ENCODE data around the gene HIPK2.

Gene HIPK2

GRCh38 chr7:139752604-139753003 lies 25.2 kb downstream of the HIPK2 start:
- no peak for DNase-seq (ENCODE audit: low spot score)

- DNase-seq (ENCODE audit: low spot score), result no peak
These were observed 25.6 kb downstream of the HIPK2 start for GRCh38 chr7:139752148-139752547.

- DNase-seq (ENCODE audit: low spot score), result no peak
These were observed 27.2 kb downstream of the HIPK2 start for GRCh38 chr7:139750459-139751095.

- DNase-seq (ENCODE audit: low spot score), result no peak
These were observed 28.3 kb downstream of the HIPK2 start for GRCh38 chr7:139749545-139749944.

GRCh38 chr7:139748941-139749340 lies 28.9 kb downstream of the HIPK2 start:
- DNase-seq (ENCODE audit: low spot score), result no peak

GRCh38 chr7:139748373-139748765 lies 29.4 kb downstream of the HIPK2 start:
- no peak for DNase-seq (ENCODE audit: low spot score)

GRCh38 chr7:139747662-139748372 lies 30.0 kb downstream of the HIPK2 start:
- DNase-seq (ENCODE audit: low spot score), result no peak

- no peak for DNase-seq (ENCODE audit: low spot score)
These were observed 31.1 kb downstream of the HIPK2 start for GRCh38 chr7:139746652-139747051.

- no peak for DNase-seq (ENCODE audit: low spot score)
These were observed 32.1 kb downstream of the HIPK2 start for GRCh38 chr7:139745678-139746143.

GRCh38 chr7:139744768-139745677 lies 32.8 kb downstream of the HIPK2 start:
- DNase-seq (ENCODE audit: low spot score), result no peak

GRCh38 chr7:139743967-139744767 lies 33.6 kb downstream of the HIPK2 start:
- no peak for DNase-seq (ENCODE audit: low spot score)

- no peak for DNase-seq (ENCODE audit: low spot score)
These were observed 34.4 kb downstream of the HIPK2 start for GRCh38 chr7:139743267-139743966.

- no peak for DNase-seq (ENCODE audit: low spot score)
These were observed 35.9 kb downstream of the HIPK2 start for GRCh38 chr7:139741789-139742344.

GRCh38 chr7:139741239-139741638 lies 36.6 kb downstream of the HIPK2 start:
- DNase-seq (ENCODE audit: low spot score), result no peak

GRCh38 chr7:139739863-139740597 lies 37.8 kb downstream of the HIPK2 start:
- DNase-seq (ENCODE audit: low spot score), result no peak

- DNase-seq (ENCODE audit: low spot score), result no peak
These were observed 39.0 kb downstream of the HIPK2 start for GRCh38 chr7:139738772-139739171.

- DNase-seq (ENCODE audit: low spot score), result no peak
These were observed 39.7 kb downstream of the HIPK2 start for GRCh38 chr7:139738101-139738489.

- DNase-seq (ENCODE audit: low spot score), result peak; percentile 14
These were observed 40.3 kb downstream of the HIPK2 start for GRCh38 chr7:139737221-139738100.

Data from CD4-positive, alpha-beta T cell treated with Interleukin-6 at 100 ng/mL for 8 hours (primary cell).